ENCODE results near the gene KRTAP3-2.
"Not testable (repeated sequence)": the region's sequence is repeated elsewhere in the genome, so short reads cannot be mapped to it uniquely, and the experiment has no call there.

KRTAP3-2 gene

DNA sequence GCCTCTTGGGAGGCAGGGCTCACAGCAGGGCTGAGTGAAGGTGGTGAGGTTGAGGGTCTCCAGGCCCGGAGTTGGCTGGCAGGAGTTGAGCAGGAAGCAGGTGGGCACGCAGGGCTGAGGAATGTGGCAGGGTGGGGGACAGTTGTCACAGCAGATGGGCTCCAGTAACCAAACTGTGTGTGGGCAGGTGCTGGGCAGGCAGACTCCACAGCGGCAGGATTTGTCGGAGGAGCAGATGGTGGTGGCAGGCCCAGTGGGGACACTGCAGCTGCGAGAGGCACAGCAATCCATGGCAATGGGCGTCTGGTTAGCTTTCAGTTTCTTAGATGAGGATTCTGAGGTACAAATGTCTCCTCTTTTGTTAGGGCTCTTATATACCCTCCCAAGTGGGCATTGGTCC, at the start of gene KRTAP3-2:
Gene KRTAP3-2 (minus strand): TSS at position 344 of the 400 bp plus-strand sequence. CDS start 53 bp downstream, at position 291.
- H3K4me3 ChIP-seq, H3K27ac ChIP-seq: not testable (repeated sequence)

DNA sequence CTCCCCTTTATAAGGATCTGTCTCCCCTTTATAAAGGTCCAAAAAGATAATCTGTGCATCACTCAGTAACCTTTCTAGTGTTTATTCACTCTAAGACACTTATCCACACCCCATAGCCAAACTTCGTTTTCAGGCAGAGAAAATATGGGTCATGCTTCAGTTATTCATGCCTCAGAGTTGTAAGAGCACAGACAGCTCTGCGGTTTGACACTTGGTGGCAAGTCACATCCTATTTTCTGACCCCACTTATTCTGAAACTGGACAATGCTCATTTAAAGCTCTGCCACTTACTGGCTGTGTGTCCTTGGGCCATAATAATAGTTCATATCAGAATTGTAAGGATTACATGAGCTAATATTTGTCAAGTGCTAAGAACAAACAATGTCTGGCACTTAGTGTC, 49.4 kb upstream of the KRTAP3-2 start:
- H3K27ac ChIP-seq: no peak overlapping the region
- no peak overlapping the region for H3K4me3 ChIP-seq

DNA sequence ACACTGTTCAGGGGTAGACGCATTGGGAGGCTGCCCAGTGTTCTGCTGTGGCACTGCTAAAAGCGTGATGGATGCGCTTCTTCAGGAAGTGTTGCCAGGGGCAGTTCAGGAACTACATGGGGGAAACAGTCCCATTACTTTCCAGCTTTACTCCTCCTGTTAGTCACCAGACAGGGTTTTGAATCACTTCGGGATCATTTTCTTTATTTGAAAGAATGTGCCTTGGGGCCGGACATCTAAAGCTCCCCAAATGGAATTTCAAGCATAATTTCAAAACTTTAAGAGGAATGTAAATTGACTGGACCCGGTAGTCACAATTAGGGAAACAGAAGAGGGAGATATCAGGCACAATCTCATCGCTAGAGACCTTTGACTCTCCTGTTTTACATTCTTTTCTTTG, 48.7 kb upstream of the KRTAP3-2 start:
- Histone ChIP-seq H3K27ac (no peak overlapping the region), H3K4me3 (no peak overlapping the region)

DNA sequence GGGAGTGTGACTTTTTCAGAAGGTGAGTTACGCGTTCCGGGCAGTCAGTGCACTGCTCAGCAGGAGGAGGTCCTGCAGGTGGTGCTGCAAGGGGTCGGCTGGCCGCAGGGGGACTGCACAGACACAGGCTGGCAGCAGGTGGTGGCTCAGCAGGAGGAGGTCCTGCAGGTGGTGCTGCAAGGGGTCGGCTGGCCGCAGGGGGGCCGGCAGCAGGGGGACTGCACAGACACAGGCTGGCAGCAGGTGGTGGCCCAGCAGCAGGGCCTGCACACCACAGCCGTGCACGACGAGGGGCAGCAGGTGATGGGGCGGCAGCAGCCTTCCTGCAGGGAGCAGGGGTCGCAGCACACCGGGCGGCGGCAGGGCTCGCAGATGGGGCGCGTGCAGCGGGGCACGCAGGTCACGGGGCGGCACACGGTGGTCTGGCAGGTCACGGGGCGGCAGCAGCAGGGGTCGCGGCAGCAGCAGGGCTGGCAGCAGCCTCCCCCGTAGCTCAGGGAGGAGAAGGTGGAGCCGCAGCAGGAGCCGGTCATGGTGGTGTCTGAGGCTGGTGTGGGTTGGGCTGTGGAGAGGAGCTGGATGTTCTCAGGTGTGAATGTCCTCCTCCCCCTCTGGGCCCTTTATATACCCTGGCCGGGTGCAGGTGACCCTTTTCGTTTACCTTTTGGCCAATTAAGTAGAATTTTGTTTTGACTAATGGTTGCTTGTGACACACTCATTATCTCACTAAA, 47.2 kb upstream of the KRTAP3-2 start, which contains the start of gene KRTAP2-1:
Gene KRTAP2-1 (minus strand): TSS at position 582 of the 731 bp plus-strand sequence. CDS start 49 bp downstream, at position 533.
- not testable (repeated sequence) for H3K4me3 ChIP-seq, H3K27ac ChIP-seq

DNA sequence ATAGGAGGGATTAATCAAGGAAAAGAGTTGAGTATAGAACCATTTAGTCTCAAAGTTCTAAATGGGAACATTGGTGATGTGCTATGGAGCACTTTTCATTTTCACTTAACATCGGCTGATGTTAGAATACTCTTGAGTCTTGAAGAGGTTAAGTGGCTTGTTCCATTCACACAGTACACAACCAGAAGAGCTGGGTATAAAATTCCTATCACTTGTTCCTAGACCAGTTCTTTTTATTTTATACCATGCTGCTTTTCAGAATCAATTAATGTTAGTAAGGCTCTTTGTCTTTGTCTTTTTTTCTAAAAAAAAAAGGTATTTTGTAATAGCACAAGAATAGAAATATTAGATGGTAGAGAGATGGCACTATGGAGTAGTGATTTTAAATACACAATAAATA, 43.2 kb upstream of the KRTAP3-2 start:
- no peak overlapping the region for H3K4me3 ChIP-seq
- H3K27ac ChIP-seq: no peak overlapping the region

DNA sequence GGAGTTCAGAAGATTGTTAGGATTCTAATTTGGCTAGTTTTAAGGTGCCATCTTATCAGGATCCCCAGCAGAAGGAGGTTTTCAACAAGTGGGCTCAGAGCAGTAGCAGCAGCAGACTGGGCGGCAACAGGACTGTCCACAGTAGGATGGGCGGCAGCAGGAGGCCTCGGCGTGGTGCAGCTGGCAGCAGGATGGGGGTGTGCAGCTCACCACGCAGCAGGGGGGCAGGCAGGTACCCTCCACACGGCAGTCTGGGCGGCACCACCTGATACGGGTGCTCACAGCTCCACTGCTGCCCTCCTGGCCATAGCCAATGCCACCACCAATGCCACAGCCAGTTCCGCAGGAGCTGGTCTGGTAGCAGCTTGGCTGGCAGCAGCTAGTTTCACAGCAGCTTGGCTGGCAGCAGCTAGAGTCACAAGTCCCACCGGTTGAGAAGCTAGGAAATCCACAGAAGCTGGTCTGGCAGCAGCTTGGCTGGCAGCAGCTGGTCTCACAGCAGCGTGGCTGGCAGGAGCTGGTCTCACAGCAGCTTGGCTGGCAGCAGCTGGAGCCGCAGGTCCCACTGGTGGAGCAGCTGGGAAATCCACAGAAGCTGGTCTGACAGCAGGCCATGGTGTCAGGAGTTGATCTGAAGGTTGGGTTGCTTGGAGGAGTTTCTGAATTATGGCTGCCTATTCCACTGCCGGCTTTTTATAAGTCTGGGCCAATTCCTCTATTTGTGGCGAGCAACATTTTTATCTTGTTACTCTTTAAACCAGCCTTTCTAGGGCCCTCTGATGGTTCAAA, 41.3 kb upstream of the KRTAP3-2 start, which contains the start of gene KRTAP1-1:
Gene KRTAP1-1 (minus strand): TSS at position 668 of the 789 bp plus-strand sequence. CDS start 53 bp downstream, at position 615.
- H3K4me3 ChIP-seq, H3K27ac ChIP-seq: not testable (repeated sequence)

DNA sequence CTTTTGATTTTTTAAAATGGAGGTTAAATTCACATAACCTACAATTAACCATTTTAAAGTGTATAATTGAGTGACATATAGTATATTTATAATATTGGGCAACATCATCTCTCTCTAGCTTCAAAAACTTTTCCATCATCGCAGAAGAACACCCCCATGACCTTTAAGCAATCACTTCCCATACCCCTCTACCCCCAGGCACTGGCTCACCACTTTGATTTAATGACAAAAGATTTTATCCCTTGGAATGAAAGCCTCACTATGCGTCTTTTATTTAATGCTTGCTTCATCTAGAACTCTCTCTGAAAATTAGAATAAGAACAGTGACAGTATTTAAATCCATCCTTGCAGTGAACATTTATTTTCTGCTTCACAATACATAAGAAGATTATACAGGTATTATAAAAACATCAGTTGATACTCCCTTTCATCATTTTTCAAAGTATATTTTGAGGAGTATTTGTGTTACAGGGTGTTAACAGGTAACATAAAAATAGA, 38.2 kb upstream of the KRTAP3-2 start:
- no peak overlapping the region for H3K27ac ChIP-seq
- no peak overlapping the region for H3K4me3 ChIP-seq

DNA sequence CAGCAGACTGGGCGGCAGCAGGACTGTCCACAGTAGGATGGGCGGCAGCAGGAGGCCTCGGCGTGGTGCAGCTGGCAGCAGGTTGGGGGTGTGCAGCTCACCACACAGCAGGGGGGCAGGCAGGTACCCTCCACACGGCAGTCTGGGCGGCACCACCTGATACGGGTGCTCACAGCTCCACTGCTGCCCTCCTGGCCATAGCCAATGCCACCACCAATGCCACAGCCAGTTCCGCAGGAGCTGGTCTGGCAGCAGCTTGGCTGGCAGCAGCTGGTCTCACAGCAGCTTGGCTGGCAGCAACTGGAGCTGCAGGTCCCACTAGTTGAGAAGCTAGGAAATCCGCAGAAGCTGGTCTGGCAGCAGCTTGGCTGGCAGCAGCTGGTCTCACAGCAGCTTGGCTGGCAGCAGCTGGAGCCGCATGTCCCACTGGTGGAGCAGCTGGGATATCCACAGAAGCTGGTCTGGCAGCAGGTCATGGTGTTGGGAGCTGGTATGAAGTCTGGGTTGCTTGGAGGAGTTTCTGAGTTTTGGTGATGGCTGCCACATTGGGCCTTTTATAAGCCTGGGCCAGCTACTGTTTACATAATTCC, 34.7 kb upstream of the KRTAP3-2 start, which contains the start of gene KRTAP1-3:
Gene KRTAP1-3 (minus strand): TSS at position 529 of the 590 bp plus-strand sequence. CDS start 53 bp downstream, at position 476.
- H3K4me3 ChIP-seq, H3K27ac ChIP-seq: not testable (repeated sequence)

DNA sequence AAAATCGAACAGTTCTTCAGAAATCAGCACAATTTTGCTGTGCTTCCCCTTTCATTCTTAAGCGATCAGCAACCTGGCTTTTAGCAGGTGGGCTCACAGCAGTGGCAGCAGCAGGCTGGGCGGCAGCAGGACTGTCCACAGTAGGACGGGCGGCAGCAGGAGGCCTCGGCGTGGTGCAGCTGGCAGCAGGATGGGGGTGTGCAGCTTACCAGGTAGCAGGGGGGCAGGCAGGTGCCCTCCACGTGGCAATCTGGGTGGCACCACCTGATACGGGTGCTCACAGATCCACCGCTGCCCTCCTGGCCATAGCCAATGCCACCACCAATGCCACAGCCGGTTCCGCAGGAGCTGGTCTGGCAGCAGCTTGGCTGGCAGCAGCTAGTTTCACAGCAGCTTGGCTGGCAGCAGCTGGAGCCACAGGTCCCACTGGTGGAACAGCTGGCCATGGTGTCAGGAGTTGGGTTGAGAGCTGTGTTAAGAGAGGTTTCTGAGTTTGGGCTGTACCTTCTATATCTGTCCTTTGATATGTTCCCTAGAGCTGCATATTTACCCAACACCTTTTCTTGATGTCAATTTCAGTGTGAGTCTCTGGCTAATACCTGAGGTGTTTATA, 30.0 kb upstream of the KRTAP3-2 start, which contains the start of gene KRTAP1-4:
Gene KRTAP1-4 (minus strand): TSS at position 563 of the 613 bp plus-strand sequence. CDS start 117 bp downstream, at position 446.
- no peak within 1 kb of the TSS for H3K27ac ChIP-seq
- no peak within 1 kb of the TSS for H3K4me3 ChIP-seq

DNA sequence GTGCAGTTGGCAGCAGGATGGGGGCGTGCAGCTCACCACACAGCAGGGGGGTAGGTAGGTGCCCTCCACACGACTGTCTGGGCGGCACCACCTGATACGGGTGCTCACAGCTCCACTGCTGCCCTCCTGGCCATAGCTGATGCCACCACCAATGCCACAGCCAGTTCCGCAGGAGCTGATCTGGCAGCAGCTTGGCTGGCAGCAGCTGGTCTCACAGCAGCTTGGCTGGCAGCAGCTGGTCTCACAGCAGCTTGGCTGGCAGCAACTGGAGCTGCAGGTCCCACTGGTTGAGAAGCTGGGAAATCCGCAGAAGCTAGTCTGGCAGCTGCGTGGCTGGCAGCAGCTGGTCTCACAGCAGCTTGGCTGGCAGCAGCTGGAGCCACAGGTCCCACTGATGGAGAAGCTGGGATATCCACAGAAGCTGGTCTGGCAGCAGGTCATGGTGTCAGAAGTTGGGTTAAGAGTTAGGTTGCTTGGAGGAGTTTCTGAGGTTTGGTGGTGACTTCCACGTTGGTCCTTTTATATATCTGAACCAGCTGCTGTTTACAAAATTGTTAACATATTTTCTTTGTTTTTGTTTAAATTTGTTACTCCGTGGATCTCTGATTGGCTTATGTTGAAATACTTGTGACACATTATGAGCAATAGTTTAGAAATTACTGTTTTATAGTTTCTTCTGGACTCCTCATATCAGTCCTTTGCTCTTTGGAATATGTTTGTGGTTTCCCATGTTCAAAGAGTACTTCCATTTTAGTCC, 27.2 kb upstream of the KRTAP3-2 start, which contains the start of gene KRTAP1-5:
Gene KRTAP1-5 (minus strand): TSS at position 494 of the 757 bp plus-strand sequence. CDS start 53 bp downstream, at position 441.
- no peak within 1 kb of the TSS for H3K27ac ChIP-seq
- no peak within 1 kb of the TSS for H3K4me3 ChIP-seq

DNA sequence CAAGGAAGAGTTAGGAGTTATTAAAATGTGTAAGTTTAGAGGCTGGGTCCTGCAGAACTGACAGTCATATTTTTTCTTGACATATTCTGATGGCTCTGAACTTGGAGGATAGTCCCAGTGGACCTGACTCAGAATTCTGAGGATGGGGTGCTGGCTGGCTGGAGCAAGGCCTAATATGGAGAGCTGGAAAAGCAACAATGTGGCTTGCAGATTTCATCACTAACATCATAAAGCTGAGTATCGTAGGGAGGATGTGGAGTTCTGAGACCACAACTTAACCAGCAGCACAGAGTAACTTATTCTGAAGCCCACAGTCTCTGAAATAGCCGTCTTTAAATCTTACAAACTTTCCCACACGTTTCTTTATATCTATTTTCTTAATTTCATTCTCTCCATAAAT, 25.0 kb upstream of the KRTAP3-2 start:
- Histone ChIP-seq H3K27ac (no peak overlapping the region), H3K4me3 (no peak overlapping the region)

DNA sequence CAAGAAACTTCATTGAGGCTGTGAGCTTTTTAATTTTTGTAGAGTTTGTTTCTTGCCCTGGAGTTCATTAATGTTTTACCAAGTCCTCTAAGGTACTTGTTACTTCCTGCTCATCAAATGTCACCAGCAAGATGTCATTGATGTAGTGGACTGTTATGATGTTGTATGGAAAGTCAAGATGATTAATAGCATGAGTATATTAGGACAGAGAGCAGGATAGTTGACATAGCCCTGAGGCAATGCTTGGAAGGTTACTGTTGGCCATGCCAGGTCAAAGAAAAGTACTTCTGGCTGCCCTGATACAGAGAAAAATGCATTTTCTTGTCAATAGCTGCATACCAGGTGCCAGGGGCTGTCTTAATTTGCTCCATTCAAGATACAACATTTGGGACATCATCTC, 20.6 kb upstream of the KRTAP3-2 start:
- Histone ChIP-seq H3K4me3 (no peak overlapping the region), H3K27ac (no peak overlapping the region)

DNA sequence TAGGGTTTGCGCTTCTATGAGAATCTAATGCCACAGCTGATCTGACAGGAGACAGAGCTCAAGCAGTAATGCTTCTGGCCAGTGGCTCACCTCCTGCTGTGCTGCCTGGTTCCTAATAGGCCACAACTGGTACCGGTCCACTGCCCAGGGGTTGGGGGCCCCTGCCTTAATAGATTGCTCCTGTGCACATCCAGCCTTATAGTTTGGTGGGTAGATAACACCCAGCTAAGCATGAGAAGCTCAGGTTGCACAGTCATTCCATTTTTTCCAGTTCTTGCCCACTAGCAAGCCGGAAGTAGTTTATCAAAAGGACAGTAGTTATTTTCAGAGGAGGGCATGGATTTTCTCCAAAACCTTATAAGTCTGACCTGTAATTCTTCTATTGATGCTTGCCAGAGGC, 19.7 kb upstream of the KRTAP3-2 start:
- H3K4me3 ChIP-seq: no peak overlapping the region
- no peak overlapping the region for H3K27ac ChIP-seq

DNA sequence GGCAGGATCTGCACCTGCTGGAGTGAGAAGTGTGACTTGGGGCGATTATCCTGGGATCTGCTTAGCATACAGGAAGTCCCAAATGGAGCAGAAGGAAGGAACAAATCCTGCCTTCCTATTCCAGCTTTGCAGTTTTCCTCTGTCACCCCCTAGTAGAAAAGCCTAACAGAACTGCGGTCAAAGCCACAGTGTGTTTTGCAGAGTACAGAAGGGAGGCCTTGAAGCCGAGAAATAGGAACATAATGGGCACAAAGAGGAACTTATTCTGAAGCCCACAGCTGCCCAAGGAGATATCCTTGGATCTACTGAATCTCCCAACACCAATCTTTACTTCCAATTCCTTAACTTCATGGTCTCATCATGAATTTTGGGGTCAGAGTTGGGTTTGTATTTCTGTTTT, 18.8 kb upstream of the KRTAP3-2 start:
- no peak overlapping the region for H3K27ac ChIP-seq
- no peak overlapping the region for H3K4me3 ChIP-seq

DNA sequence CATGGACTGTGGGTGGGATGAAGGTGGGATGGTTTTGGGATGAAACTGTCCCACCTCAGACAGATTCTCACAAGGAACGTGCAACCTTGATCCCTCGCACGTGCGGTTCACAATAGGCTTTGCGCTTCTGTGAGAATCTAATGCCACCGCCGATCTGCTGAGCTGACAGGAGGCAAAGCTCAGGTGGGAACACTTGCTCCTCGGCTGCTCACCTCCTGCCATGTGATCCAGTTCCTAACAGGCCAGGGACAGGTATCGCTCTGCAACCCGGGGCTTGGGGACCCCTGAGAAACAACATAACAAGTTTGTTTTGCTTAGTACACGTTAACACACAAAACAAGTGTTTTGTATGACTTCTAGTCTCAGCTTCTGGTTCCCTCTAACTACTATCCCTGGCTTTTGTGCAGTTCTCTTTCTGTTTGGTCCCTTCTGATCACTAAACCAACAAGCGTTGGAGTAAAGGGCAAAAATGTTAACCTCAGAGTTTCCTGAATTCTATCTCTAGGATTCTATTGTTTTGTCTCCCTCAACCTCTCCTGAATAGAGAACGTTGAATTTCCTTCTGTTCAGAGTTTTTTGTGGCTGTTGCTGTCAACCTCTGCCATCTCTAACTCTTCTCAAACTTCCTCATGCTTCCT, 17.0 kb upstream of the KRTAP3-2 start:
- Histone ChIP-seq H3K4me3 (no peak overlapping the region), H3K27ac (no peak overlapping the region)

DNA sequence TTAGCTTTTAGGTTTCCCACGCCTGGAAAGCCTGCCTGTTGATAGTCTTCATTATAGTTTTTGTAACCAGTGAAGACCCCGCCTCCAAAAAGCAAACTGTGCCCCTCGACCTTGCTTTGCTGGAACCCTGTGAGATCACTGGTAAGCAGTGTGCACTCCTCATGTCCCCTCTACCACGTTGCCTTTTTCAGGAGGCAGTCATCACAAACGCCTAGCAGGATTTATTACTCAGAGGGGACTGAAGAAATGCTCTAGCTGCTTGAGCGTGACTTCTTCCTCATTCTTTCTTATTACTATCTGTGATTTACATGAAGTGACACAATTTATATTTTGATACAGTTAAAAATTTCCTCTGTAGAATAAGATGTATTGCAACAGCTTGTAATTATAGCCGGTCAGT, 15.7 kb upstream of the KRTAP3-2 start:
- no peak overlapping the region for H3K4me3 ChIP-seq
- no peak overlapping the region for H3K27ac ChIP-seq

DNA sequence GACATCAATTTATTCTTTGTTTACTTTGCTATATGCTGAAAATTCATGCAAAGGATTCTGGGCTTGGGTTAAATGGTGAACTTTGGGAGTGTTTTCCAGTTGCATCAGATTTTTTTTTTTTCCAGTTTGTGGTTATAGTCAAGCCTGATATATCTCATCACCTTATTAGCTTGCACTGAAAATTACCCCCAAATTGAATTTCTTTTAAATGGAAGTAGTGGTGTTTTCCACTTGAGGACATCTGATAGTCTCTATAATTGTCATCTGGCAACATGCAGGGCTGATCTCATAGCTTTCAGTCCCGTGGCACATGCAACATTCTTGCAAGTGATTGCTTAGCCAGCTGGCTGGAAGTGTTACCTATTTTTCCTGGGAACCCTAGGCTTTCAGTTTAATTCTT, 13.9 kb upstream of the KRTAP3-2 start:
- Histone ChIP-seq H3K4me3 (no peak overlapping the region), H3K27ac (no peak overlapping the region)

DNA sequence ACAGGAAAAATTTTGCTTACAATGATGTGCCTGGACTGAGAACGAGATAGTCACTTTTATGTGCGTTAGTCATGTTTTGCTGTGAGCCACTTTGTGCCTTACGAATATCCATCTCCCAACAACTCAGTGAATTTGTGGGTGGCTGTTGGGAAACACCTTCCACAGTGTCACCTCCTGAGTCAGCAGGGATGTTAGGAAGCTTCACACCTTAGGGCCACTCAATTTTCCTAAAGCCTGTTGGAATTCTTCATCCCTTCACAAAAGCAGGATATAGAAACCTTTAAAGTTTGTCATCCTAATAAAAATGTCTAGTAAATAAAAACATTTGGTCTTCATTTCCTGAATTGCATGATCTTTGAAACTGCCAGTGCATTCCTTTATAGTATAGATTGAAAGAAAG, 13.5 kb upstream of the KRTAP3-2 start:
- H3K4me3 ChIP-seq: no peak overlapping the region

More for the DNA sequence above, 13.5 kb upstream of the KRTAP3-2 start:
- no peak overlapping the region for H3K27ac ChIP-seq

Data from skin epidermis (tissue), 12 donors.